ENCODE measurements around the gene AIFM1.

AIFM1 gene

DNA sequence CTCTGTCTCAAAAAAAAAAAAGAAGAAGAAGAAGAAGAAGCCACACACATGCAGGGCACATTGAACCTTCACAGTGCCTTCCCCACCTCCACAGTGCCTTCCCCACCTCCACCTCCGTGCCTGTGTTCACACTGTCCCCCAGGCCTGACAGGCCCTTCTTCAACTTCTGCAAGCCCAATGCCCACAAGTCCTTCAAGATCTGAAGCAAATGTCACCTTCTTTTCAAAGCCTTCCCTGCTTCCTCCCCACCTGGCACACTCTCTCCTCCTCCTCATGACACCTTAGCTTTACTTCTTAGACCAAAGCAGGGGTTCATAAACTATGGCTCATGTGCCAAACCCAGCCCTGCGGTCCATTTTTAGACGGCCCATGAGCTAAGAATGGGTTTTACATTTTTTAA is 75.3 kb downstream of the AIFM1 start:
- DNase-seq, result no peak

DNA sequence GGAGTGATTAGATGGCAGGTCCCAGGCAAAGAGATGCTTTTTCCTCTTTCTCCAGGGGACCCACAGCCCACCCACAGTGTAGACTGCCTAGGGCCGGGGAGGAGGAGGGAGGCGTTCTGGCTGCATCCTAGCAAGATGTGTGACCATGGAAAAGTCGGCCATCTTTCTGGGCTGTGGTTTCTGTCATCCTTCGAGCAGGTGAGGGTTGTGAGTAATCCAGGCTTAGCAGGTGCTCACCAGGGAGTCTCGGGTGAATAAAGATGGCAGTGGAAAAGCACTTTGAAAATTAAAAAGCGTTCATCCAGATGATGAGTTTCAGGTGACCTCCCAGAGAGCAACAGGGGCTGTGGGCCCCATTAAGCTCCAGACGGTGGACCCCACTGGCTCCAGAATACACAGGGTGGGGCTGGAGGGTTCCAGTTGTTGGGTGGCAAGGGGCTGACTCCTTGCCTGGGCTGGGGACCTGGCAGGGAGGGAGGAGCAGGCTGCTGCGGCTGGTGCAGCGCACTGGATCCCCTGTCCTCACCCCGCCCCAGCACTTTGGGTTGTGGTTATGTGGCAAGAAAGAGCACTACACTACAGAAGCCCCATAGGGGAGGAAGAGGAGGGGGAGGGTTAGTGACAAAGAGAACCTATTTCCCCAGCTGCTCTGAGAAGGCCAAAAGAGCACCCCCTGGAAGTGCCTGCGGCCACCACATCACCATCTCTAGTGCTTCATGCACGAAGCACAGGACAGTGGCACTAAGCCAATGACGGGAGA is 79.0 kb downstream of the AIFM1 start:
- peak; percentile 70 for DNase-seq

DNA sequence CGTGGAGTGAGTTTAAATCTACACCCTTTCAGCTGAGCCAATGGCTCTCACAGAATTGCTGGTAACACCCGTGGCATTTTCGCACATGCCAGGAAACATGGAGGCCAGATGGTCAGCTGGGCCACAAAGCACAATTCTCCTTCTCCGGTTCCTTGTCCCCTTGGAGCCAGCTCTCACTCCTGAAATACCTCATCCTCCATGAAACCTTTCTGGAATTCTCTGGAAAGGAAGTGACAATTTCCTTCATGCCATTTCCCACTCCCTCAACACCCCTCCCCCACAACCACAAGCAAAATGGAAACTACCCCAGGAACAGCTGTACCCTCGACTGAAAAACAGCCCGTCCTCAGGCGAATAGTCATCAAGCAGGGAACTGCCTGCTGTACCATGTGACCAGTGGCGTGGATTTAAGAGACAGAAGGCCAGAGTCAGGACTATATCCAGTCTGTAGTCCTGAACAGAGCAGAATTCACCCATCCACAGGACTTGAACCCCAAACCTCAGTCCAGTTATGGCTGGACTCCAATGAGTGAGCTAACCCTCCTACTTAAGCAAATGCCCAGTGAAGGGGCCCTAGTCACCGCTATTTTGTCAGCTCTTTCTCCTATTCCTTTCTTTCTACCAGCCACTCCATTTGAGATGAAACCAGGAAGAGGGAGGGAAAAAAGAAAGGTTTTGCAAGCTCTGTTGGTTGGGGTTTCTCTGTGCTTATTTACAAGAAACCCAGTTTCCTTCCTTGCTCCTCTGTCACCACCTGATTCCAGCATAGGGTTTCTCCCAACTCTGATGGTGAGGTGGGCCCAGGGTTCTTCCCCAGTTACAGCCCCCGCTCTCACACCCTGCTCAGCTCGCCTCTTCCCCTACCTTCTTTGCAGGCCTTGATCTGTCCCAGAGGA is 79.8 kb downstream of the AIFM1 start:
- no peak for DNase-seq

DNA sequence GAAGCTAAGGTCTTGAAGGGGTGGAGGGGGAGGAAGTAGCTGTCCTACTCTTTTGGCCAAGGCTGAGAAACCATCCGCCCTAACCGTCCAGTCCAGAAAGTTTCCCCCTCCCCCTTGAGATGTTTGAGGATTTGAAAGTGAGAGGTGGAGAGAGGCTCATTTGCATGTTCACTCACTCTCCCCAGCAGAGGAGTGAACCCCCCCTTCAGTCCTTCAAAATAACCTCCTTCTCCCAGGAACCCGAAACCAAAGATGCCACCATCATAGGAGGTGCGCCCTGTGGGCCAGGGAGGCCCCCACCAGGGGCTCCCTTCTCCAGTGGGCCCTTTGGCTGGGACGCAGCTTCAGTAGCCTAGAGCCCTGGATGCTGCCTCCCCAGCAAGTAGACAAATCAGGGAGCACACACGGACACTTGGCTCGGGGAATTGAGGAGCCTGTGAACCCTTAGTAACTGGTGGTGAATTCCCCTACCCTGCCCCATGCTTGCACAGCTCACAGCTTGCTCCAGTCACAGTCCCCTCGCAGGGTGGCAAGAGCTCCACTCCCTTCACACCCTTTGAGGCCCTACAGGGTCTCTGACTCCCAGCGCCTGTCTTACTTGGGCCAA is 80.9 kb downstream of the AIFM1 start:
- no peak for DNase-seq

DNA sequence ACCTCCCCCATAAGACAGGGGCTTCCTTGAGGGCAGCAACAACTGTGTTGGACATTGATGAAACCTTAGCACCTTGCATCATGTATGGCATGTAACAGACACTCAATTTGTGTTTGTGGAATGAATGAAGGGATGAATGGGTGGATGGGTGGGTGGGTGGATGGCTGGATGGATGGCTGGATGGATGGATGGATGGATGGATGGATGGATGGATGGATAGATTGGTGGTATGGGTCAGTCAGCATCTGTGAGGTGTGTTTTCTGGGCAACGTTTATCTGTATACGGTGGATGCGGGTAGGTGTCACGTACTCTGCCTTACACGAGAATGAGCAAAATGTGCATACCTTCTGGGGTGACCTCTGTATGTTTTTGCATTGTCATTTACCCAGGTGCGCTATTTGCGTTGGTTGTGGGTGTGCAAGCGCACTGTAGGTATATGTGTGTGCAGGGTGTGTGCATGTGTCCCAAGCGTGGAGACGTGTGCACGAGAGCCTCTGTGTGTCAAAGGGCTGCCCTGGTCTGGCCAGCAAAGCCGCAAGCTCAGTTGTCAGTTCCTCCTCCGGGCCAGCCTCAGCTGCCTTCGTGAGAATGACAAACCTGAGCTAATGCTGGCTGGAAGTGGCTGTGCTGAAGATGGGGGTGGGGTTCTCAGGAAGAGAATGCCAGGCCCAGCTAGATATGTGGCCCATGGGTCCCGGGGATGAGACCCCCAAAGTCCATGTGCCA is 81.8 kb downstream of the AIFM1 start:
- DNase-seq, result peak; percentile 42

DNA sequence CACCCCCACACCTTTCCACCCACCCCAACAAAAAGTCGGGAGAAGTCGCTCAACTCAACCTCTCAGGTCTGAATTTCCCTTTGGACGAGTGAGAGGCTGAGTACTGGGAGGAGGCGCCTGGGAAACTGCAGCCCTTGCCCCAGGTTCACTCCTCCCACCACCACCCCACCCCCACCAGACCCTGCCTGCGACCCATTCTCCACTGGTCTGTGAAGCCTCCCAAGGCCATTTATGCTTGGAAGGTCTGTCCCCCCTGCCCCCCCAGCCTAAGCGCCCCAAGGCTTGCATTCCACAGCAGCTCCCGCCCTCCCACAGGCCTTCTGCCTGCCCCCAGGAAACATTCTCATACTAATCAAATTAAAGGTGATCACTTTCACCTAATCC is 82.5 kb downstream of the AIFM1 start:
- DNase-seq, result no peak

DNA sequence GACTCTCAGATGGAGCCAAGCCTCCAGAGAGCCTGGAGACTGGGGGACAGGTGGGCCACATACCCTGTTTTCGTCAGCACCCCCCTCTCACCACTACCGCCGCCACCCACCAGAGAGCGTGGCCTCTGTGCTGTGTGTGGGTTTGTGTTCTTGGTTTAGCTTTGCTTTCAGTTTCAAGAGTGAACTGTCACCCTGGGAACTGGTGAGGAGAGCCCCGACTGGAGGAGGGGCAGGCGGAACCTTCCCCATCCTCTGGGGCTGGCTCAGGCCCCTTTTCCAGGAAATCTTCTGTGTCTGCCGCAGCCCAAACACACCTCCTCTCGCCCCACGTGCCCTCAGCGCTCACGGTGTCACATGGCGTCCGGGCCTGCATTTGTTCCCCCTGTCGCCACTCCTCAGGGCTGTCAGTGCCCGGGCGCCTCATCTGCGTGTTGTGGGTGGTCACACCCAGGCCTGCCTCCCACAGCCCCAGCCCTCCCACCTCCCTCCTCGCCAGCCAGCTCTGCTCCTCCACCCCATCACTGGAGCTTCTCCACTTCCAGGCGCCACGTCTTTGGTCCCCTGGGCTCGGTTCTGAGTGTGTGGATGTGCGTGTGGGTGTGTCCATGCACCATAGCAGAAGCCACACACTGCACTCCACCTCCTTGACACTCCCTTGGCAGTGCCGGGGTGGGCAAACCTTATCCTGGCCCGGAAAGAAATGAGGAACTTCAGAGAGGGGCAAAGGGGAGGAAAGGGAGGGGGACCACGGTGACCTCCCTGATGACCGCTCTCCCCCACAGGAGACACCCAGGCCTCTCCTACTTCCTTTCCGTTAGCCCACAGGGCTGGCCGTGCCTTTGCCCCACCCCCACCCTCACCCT is 83.2 kb downstream of the AIFM1 start:
- peak; percentile 82 for DNase-seq

DNA sequence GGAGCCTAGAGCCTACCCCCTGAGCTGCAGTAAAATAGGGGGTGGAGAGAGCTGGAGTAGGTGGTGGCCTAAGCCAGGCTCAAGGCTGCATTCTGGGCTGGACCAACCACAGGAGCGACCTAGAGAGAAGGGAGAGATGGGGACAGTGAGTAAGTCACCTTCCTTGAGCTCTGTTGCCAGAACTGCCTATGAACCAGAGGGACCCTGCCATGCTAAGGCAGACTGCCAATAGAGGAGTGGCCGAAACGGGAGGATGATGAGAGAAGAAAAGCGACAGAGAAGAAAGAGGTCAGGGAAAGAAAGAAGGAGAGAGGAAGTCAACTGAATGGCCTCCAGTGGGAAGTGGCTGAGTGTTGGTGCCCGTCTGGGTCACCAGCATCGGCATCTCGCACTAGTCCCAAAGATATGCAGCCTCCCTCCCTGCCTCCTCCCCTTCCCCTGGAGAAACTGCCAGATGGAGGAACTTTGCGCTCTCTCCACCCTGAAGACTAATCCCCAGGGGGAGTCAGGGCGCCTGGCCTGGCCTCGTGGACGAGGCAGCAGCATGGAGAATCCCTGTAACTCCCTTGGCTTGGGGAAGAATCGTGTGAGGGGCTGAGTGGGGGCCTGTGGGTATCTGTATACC is 84.1 kb downstream of the AIFM1 start:
- DNase-seq, result no peak

DNA sequence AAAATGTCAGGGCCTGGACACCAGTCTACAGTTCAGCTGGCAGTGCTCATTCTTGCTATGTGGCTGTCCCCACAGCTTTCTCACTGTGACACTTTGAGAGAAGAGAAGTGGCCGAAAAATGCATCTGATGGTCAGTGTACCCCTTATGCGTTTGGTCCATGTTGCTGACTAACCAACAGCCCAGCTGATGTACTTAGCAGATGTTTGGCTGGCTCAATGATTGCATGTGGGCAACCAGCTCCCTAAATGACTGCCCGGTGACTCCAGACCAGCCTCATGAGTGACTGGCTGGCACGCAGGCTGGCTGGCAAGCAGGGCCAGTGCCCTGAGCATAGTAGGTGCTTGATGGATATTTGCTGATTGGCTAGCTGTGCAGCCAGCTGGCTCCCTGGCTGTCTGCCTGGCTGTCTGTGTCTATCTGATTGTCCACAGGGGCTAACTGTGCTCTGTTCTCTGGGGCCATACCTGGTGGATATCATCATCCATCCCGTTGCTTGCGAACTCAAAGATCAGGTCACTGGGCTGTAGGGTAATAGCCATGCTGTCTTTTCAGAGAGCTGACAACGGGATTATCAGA is 84.8 kb downstream of the AIFM1 start:
- no peak for DNase-seq

DNA sequence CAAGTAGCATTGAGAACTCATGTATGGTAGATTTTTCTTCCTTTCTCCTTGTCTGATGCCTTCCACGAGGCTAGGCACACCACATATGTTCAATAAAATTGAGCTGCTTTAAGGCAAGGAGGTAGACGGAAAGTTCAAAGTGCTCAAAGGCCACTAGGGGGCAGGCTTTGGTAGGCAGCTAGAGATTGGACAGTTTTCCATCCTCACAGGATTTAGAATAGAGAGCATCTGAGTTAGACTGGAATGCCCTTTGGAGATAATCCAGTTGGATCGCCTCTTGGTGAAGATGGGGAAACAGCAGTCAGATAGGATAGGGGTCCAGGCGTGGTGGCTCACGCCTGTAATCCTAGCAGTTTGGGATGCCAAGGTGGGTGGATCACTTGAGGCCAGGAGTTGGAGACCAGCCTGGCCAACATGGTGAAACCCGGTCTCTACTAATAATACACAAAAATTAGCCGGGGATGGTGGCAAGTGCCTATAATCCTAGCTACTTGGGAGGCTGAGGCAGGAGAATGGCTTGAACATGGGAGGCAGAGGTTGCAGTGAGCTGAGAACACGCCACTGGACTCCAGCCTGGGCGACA is 85.7 kb downstream of the AIFM1 start:
- DNase-seq, result peak; percentile 52

Measured in CD4-positive, alpha-beta T cell treated with Interferon gamma for 1 hour (primary cell).